GM12878 (cell line): ENCODE data around the gene TRMU. TPM values are rescaled to one million over a fixed set of nuclear protein-coding genes. Genes with fewer than 3 reads are reported as not detected.

Source experiments
- ATAC-seq: fragments of 200-7000 bp; cut with Tn5 transposase; 3 replicates; pipeline ENCODE4 v1.9.1; 2020; ENCODE audit warnings: mild to moderate bottlenecking, moderate library complexity
- BruUV-seq: library from RNA; stranded (reverse); fragments of 400-500 nt; replicated peaks from 2 replicates; lab custom pipeline; 2021; lab: Mats Ljungman, UMichigan
- CTCF ChIA-PET: fragments of 300-600 bp; sonication (Branson Sonifier 250); formaldehyde crosslinking; extraction: SDS; loops from one replicate; lab custom pipeline; 2021; ENCODE audit warnings: inconsistent platforms; lab: Yijun Ruan, JAX
- POLR2A ChIA-PET: fragments of 350-600 bp; formaldehyde crosslinking; extraction: SDS; loops from one replicate; lab custom pipeline; 2021; ENCODE audit warnings: inconsistent platforms; lab: Charles Lee
- RAD21 ChIA-PET: fragments of 300-600 bp; sonication (Branson Sonifier 250); formaldehyde crosslinking; loops from one replicate; lab custom pipeline; 2023; ENCODE audit warnings: antibody characterized with exemption; ENCODE audit not compliant: unreplicated experiment; lab: Charles Lee
- SMC1A ChIA-PET: fragments of 300-600 bp; sonication (Branson Sonifier 250); formaldehyde crosslinking; loops from one replicate; lab custom pipeline; 2023; ENCODE audit not compliant: unreplicated experiment, uncharacterized antibody; lab: Charles Lee
- DNase-seq: peaks from one replicate; pipeline ENCODE4 v3.0.0-alpha.2; 2011; ENCODE audit warnings: low read depth, low spot score
- FAIRE-seq: peaks from 3 replicates; lab custom pipeline; 2011; peaks lifted over from hg19 to GRCh38; lab: Jason Lieb, UNC
- H2AFZ ChIP-seq: 2 replicates; pipeline ENCODE4 v1.6.0; 2011; ENCODE audit warnings: low read depth, low read length, control low read depth; ENCODE audit not compliant: control insufficient read depth
- H3K27ac ChIP-seq: 2 replicates; pipeline ENCODE4 v1.5.1; 2011; ENCODE audit warnings: control low read depth; ENCODE audit not compliant: control insufficient read depth, insufficient read depth
- H3K27me3 ChIP-seq, 2 experiments: replicated peaks in 1 of 2; 2 replicates each; pipeline versions ENCODE4 v1.6.0 to v1.6.1; 2011; ENCODE audit warnings: low read length in 1 of 2; ENCODE audit not compliant: control insufficient read depth in 2 of 2, insufficient read depth in 2 of 2
- H3K36me3 ChIP-seq, 2 experiments: 2 replicates each; pipeline ENCODE4 v1.5.1; 2011; ENCODE audit warnings: low read length in 1 of 2; ENCODE audit not compliant: control insufficient read depth in 2 of 2, insufficient read depth in 2 of 2
- H3K4me1 ChIP-seq: 2 replicates; pipeline ENCODE4 v1.6.1; 2011; ENCODE audit warnings: mild to moderate bottlenecking, low read length, moderate library complexity, mixed read lengths; ENCODE audit not compliant: control insufficient read depth, insufficient read depth
- H3K4me2 ChIP-seq: 2 replicates; pipeline ENCODE4 v1.6.0; 2011; ENCODE audit warnings: control low read depth; ENCODE audit not compliant: control insufficient read depth, insufficient read depth
- H3K4me3 ChIP-seq: fragments of 200-600 bp; sonication (generic); 2 replicates; pipeline ENCODE4 v1.5.1; 2016
- H3K79me2 ChIP-seq: 2 replicates; pipeline ENCODE4 v1.6.0; 2011; ENCODE audit warnings: low read length; ENCODE audit not compliant: control insufficient read depth, insufficient read depth
- H3K9ac ChIP-seq: 2 replicates; pipeline ENCODE4 v1.8.0; 2011; ENCODE audit warnings: low read length, control low read depth, mixed read lengths; ENCODE audit not compliant: control insufficient read depth, insufficient read depth
- H3K9me3 ChIP-seq: replicated peaks from 3 replicates; pipeline ENCODE4 v1.5.1; 2011; ENCODE audit warnings: mild to moderate bottlenecking, low read length; ENCODE audit not compliant: control insufficient read depth, insufficient read depth
- H4K20me1 ChIP-seq: 2 replicates; pipeline ENCODE4 v1.6.0; 2011; ENCODE audit not compliant: control insufficient read depth, insufficient read depth
- ETV6 ChIP-seq, 2 experiments: fragments of 450-650 bp in 1 of 2; IDR thresholded peaks in 1 of 2; conservative IDR thresholded peaks in 1 of 2; 2 replicates each; pipeline ENCODE4 v1.6.1; 2014; ENCODE audit warnings: antibody characterized with exemption in 1 of 2, borderline replicate concordance in 1 of 2, low read depth in 1 of 2, mild to moderate bottlenecking in 1 of 2, moderate library complexity in 1 of 2
- MLLT1 ChIP-seq: fragments of 450-650 bp; IDR thresholded peaks from 2 replicates; pipeline ENCODE4 v1.6.1; 2016; ENCODE audit warnings: mild to moderate bottlenecking
- PKNOX1 ChIP-seq: fragments of 450-650 bp; IDR thresholded peaks from 2 replicates; pipeline ENCODE4 v1.6.1; 2016; ENCODE audit warnings: mild to moderate bottlenecking
- WGBS: methylation state at CpG from one replicate; pipeline ENCODE4 v1.1.6; 2016; ENCODE audit warnings: low lambda C conversion rate; ENCODE audit not compliant: insufficient replicate concordance, insufficient coverage; ENCODE audit errors: missing lambda C conversion rate; 5-methylcytosine and 5-hydroxymethylcytosine counted together
- in situ Hi-C: fragments of 300-500 bp; cut with MboI; formaldehyde crosslinking; loops from 9 replicates; pipeline ENCODE4 v1.14.3; 2018; ENCODE audit warnings: mixed read lengths
- intact Hi-C: fragments of 100-400 bp; cut with micrococcal nuclease; formaldehyde crosslinking; loops from one replicate; pipeline ENCODE4 v1.14.2; 2022; ENCODE audit not compliant: unreplicated experiment
- polyA plus RNA-seq, 11 experiments: library from polyadenylated mRNA; depleted of rRNA in 4 of 11; unstranded in 6 of 11; stranded (reverse) in 5 of 11; fragments of >200 nt; fragmentation: Nextera tagmentation in 4 of 11; fragmentation: Illumina TruSeq in 1 of 11; extraction: Ambion mirVana in 4 of 11; extraction: Trizol in 1 of 11; gene quantifications; 1 replicate in 1 of 11; 2 replicates in 10 of 11; pipeline versions ENCODE4 v1.2.1 to v1.2.3, GENCODE V29; 2011 to 2016; ENCODE audit warnings: inconsistent platforms in 2 of 11, missing spikeins in 2 of 11, low read depth in 1 of 11
- total RNA-seq, 4 experiments: library from RNA; depleted of rRNA in 3 of 4; stranded (reverse); fragments of >200 nt in 3 of 4; fragmentation: Illumina TruSeq in 1 of 4; extraction: Trizol in 1 of 4; gene quantifications; 2 replicates each; pipeline versions ENCODE4 v1.2.1 to v1.2.3, GENCODE V29; 2013 to 2021

Gene TRMU
- total and polyA plus RNA-seq, 10 of the 15 experiments (the other 5 are each of a cell fraction or from before 2014, with no cell fraction given) = 3.5 to 57.0 (median 44.0) TPM

GRCh38 chr22:46350121-46350520 lies 14.6 kb downstream of the TRMU start:
- 94% methylated on average over 7 of the region's 7 CpGs for WGBS
- no peak overlapping the region for H2AFZ ChIP-seq
- intact Hi-C loops (no loop called here), in situ Hi-C loops (no loop called here)
- peaks cover 10 to 54% of the 10 kb centered on the region in 2 experiments for H3K36me3 ChIP-seq
- H3K4me1 ChIP-seq = no peaks in the 10 kb centered on the region
- H3K27ac ChIP-seq = no peak overlapping the region
- ChIA-PET RAD21 (interaction anchor here (0.6 to 0.7 kb wide), 3 partner anchors 11 to 194 kb away, joined by 3 read pairs; no protein-coding TSS in a partner anchor), POLR2A (interaction anchor here (0.7 kb wide), 1 partner anchor 151 kb away, joined by 4 read pairs; no protein-coding TSS in a partner anchor), CTCF (interaction anchor here (0.6 to 0.8 kb wide), 3 partner anchors 166 to 493 kb away, joined by 3 to 4 read pairs (median 4); no protein-coding TSS in a partner anchor), SMC1A (interaction anchor here (1.1 to 1.2 kb wide), 2 partner anchors 11 to 13 kb away, joined by 3 read pairs; no protein-coding TSS in a partner anchor)
- H3K79me2 ChIP-seq = no peaks in the 10 kb centered on the region
- H3K9me3 ChIP-seq = no peaks in the 10 kb centered on the region
- DNase-seq (no peak), ATAC-seq (no peak), FAIRE-seq (no peak)
- H3K27me3 ChIP-seq = no peaks in the 10 kb centered on the region
- TF ChIP-seq ETV6 (conservative IDR thresholded peaks at IDR 0.05 in 1 of 2, IDR thresholded peaks at IDR 0.05 in 1 of 2; ENCODE audit: borderline replicate concordance in 1 of 2, low read depth in 1 of 2) (no peak), MLLT1 (no peak), PKNOX1 (no peak)
- H3K4me2 ChIP-seq = no peak overlapping the region
- no peak overlapping the region for H3K9ac ChIP-seq
- BruUV-seq = no TSS peak
- H4K20me1 ChIP-seq = no peaks in the 10 kb centered on the region
- H3K4me3 ChIP-seq = no peak overlapping the region
